GM19324 (cell line): ENCODE data around the gene TPO.

Experiments used
- ATAC-seq: cut with Tn5 transposase; IDR thresholded peaks from one replicate; pipeline ENCODE4 v1.9.1; 2021; ENCODE audit warnings: mild to moderate bottlenecking, moderate library complexity; ENCODE audit not compliant: unreplicated experiment, low FRiP score

Gene TPO

DNA sequence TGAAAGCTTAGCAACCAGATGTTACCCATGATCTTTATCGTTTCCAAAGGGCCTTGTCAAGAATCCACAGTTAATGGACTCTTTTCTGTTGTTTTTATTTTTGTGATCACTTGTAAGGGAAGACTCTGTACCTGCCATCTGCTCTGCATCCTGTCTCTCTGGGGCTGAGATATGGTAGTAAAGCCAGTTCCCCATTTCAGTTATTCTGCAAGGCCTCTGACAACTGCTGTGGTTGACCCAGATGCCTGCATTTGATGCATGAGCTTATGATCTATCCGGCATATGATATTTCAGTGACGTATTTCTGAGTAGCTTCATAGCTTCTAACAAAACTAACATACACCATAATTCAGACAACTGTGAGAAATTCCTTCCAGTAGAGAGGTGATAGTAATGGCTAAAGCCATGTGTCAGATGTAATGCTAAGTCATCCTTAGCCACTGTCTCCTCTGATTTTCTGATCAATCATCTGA is 105.1 kb downstream of the TPO start:
- ATAC-seq = no peak

DNA sequence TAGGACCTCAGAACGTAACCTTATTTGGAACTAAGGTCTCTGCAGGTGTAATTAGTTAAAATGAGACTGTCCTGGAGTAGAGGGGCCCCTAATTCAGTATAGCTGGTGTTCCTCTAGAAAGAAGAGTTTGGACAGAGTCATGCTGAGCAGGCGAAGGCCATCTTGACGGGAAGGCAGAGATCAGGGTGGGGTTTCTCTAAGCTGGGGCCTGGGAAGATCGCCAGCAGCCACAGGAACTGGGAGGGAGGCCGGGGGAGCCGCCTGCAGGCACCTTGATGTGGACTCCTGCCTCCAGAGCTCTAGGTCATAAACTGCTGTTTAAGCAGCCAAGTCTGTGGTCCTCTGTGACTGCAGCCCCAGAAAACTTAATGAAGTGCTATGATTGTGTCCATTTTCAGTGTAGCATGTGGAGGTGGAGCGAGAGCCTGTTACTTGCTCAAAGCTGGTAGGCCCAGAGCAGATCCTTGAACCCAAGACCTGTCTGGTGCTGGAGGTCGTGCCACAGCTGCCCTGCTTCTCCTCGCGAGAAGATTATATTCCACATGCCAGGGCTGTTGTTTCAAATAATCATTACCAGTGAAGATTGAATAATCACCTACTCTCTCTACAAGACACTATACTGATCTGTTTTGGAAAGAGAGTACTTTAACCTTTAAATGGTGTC is 105.7 kb downstream of the TPO start:
- no peak for ATAC-seq

DNA sequence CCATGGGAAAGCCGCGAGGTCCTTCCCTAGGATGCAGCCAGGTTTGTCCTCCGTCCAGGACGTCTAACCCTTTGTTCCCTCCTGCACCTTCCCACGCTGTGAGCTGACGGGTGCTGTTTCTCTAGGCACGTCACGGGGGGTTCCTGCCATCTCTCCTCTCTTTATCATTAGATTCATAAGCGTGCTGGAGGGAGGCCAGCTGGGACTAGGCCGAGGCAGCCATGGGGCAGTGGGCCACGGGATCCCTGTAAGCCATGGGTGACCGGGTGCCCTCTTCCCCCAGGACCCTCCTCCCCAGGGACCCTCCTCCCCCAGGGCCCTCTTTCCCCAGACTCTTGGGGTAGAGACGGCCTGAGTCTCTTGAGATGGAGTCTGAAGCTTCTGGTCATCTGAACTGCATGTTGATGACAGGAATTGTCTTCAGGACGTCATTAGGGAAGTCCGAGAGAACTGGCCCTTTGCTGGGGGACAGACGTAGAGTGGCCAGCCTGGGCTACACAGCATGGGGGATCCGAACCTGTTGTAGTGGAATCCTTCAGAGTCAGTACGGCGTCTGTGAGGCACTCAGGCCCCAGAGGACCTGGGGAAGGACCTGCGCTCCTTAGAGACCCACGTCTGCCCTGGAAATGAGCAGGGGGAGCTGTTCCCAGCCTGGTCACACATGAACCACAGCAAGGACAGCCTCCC is 108.1 kb downstream of the TPO start:
- no peak for ATAC-seq

DNA sequence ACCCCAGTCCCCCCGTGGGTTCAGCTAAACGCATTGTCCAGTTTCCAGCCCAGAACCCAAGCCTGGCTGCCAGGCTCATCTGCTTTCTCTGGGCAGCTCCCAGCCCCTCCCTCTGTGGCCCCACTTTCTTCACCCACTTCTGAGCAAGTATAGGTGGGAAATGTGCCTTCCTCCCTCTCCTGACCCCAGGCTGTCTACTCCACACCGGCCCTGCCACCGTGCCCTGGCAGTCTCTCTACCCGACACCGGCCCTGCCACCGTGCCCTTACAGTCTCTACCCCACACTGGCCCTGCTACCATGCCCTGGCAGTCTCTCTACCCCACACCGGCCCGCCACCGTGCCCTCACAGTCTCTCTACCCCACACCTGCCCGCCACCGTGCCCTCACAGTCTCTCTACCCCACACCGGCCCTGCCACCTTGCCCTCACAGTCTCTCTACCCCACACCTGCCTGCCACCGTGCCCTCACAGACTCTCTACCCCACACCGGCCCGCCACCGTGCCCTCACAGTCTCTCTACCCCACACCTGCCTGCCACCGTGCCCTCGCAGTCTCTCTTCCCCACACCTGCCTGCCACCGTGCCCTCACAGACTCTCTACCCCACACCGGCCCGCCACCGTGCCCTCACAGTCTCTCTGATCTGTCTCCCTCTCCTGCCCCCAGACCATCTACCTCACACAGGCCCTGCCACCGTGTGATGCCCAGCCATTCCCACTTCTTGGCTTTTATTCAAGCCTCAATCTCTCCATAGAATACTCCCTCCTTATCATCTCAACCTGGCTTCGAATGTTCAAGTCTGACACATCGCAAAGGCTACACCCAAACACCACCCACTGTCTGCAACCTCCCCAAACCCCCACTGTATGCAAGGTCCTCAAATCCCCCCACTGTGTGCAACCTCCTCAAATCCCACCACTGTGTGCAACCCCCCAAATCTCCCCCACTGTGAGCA is 108.9 kb downstream of the TPO start:
- no peak for ATAC-seq

DNA sequence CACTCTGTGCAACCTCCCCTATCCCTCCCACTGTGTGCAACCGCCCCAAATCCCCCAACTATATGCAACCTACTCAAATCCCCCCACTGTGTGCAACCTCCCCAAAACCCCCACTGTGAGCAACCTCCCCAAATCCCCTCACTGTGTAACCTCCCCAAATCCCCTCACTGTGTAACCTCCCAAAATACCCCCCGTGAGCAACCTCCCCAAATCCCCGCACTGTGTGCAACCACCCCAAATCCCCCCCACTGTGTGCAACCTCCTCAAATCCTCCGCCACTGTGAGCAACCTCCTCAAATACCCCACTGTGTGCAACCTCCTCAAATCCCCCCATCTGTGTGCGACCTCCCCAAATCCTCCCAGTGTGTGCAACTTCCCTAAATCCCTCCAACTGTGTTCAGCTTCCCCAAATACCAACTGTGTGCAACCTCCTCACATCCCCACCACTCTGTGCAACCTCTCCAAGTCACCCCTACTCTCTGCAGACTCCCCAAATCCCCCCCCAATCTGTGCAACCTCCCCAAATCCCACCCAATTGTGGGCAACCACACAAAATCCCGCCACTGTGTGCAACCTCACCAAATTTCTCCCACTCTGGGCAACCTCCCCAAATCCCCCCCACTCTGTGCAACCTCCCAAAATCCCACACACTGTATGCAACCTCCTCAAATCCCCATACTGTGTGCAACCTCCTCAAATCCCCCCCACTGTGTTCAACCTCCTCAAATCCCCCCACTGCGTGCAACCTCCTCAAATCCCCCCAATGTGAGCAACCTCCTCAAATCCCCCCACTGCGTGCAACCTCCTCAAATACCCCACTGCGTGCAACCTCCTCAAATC is 114.1 kb downstream of the TPO start:
- no peak for ATAC-seq

DNA sequence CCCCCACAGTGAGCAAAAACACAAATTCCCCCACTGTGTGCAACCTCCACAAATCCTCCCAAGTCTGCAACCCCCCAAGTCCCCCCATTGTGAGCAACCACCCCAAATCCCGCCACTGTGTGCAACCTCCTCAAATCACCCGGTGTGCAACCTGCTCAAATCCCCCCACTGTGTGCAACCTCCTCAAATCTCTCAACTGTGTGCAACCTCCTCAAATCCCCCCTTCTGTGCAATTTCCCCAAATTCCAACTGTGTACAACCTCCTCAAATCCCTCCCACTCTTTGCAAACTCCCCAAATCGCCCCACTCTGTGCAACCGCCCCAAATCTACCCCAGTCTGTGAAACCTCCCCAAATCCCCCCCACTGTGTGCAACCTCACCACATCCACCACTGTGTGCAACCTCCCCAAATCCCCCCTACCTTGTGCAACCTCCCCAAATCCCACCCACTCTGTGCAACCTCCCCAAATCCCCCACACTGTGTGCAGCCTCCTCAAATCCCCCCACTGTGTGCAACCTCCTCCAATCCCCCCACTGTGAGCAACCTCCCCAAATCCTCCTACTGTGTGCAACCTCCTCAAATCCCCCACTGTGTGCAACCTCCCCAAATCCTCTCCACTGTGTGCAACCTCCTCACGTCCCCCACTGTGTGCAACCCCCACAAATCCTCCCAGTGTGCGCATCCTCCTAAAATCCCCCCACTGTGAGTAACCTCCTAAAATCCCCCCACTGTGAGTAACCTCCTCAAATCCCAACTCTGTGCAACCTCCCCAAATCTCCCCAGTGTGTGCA is 115.2 kb downstream of the TPO start:
- ATAC-seq = no peak

DNA sequence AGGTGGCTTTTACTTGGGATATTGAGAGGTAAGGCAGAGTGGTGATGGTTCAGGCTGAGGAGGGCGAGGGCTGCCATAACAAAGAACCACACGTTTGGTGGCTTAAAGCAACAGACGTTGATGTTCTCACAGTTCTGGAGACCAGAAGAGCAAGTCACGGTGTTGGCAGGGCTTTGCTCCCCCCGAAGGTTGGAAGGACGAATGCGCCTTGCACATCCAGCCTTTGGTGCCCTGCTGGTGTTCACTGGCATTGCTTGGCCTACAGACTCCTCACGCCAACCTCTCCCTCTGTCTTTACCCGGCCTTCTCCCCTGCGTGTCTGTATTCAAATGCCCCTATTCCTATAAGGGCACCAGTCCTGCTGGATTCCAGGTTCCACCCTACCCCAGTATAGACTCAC is 125.4 kb downstream of the TPO start:
- no peak for ATAC-seq

DNA sequence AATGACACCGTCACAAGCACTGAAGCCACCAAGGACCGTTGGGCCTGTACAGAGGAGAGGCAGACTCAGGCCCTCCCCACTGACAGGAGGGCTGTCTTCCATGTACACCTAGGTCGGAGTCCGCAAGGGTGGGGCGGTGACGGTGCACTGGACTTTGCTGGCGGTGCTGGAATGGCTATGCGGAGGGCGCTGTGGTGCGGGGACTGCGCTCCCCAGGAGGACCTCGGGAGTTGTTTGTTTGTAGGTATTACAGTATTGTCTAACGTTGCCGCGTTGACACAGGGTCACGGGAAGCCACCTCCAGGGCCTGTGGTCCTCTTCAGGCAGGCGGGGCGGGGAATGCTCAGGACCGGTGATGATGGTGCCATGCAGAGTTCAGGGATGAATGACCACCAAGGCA is 126.2 kb downstream of the TPO start:
- ATAC-seq = no peak

DNA sequence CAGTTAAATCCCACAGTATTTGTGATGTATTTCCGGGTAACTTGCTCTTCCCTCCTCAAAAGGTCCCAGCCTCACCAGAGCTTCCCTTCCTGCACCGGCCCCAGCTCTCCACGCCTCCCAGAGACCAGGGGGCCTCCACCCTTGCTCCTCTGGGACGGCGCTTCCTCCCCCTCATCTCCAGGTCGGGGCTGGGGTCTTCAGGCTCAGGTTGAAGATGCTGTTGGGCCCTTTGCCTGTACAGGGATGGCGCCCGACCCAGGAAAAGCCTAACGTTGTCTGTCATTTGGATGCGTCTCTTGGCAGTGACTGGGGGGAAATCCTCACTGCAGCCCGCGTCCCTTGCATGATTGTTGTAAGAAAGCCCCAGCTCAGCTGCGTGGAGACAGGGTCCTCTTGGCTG is 126.7 kb downstream of the TPO start:
- no peak for ATAC-seq

DNA sequence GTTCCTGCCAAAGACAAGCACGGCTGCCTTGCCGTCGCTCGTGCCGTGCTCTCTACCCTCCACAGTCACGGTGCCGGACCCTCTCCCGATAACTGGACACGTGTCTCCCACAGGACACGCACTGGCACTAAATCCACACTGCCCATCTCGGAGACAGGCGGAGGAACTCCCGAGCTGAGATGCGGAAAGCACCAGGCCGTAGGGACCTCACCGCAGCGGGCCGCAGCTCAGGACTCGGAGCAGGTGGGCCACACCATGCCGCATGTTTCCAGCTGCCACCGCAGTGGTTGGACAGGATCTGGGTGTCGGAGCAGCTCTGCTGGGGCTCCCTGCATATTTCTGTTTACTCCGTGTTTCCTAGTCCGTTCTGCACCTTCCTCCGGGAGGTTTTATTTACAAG is 127.2 kb downstream of the TPO start:
- ATAC-seq = no peak

DNA sequence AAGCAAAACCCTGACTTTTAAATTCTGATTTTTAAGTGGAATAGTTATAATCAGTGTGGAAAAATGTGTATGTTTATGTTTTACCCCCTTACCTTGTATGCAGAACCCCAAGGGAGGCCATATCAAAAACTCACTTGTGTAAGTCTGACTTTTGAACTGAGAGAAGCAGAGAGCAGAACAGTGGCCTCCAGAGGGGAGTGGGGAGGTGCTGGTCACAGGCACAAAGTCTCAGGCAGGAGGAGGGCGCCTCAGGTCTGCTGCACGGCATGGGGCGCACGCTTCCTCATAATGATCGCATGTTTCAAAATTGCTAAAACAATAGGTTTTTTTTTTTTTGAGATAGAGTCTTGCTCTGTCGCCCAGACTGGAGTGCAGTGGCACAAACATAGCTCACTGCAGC is 127.8 kb downstream of the TPO start:
- ATAC-seq = no peak

DNA sequence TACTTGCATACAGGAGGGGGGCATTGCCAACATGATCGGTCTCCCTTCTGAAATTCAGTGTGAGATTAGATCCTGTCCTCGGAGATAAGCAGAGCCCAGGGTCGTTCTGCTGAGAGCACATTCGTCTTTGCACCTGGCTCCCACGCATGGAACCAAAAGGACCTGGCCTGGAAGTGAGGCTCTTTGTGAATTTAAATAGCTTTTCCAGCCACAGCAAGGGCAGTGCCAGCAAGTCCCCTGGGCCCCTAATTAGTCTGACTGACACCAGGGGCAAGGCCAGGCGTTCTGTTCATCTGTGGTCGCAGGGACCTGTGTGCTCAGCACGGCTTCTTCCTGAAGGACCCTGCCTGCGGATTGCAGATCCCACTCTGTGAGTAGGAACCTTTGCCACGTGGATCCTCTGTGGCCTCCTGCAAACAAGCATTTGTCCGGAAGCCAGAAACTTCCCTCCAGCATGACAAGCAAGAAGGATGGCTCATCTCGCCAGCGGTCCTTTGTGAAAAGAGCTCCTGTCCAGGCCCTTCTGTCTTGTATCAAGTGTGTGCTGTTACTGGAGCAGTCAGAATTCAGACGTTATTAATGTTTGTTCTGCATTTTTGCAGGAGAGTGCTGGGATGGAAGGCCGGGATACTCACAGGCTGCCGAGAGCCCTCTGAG is 128.7 kb downstream of the TPO start:
- ATAC-seq = no peak

DNA sequence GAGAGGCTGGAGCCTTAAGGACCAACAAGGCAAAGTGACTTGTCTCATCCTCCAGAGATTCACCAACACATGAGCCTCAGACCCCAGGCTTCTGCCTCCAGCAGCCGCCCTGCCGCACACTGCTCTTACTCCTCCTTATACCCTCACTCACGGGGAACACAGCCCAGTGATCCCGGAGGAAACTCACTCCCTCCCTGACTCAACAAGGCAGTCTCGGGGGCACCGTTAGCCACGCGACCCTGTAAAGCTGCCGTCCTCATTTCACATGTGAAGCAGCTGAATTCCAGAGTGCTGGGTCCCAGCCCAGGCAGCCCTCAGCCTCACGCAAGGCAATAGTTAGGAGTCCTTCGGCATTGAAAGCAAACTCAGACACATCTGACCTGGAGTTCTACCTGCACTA is 129.7 kb downstream of the TPO start:
- ATAC-seq = no peak

DNA sequence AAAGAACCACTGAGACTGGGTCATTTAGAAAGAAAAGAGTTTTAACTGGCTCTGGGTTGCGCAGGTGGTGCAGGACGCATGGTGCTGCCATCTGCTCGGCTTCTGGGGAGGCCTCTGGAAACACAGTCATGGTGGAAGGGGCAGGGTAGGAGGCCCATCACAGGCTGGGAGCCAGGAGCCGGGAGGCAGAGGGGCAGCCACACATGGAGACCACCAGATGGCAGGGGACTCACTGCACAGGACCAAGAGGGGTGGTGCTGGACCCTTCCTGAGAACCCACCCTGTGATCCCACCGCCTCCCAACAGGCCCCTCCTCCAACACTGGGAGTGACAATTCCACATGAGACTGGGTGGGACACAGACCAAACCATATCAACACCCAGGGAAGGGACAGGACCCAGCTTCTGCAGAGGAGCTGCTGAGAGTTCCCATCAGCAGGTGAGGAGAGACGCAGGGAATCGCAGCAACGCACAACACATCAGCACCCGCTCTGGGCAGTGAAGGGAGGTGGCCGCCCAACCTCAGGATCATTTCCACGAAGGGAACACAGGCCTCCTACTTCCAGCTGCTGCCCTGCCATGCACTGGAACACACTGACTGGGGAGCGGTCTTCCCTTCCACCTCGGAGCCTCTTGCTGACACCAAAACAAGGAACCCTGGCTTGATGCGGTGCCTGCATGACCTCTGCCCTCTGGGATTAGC is 130.7 kb downstream of the TPO start:
- ATAC-seq = no peak

DNA sequence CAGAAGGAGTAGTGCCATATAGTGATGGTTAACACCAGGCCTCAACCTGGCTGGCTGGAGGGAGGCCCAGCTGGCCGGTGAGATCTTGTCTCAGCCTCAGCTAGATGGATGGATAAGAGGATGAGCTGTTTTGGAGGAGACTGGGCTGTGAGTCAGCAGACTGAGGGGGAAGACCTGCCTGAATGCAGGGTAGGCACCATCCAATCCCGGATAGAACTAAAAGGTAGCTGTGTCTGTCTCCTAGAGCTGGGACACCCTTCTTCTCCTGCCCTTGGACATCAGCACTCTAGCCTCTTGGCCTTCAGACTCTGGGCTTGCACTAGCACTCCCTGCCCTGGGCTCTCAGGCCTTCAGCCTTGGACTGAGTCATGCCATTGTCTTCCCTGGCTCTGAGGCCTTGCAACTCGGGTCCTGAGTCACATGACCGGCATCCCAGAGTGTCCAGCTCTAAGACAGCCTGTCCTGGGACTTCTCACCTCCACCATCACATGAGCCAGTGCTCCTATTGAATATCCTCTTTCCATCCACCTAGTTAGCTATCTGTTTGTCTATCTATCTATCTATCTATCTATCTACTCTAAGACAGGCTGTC is 131.3 kb downstream of the TPO start:
- no peak for ATAC-seq

DNA sequence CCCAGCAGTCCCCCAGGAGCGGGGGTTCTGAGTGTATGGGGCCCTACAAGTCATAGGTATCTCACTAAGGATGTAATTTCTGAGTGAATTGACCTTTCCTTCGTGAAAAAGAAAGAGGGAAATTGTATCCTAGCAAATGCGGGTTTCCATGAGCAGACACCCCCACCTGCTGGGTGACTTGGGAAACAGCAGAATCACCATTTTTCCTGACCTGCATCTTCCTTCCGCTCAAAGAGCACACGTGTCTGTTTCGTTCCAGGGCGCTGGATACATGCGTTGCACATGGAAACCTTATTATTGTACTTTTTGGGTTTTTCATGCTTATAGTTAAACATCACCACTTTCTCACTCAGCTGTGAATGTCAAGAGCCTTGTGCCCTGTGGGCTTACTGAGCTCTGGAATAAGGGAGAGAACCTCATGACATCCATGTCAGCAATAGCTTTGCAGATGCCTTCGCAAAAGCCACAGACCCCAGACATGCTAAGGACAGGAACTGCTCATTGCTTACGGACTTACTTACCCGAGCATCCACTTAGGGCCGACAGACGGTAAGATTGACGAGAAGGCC is 132.8 kb downstream of the TPO start:
- ATAC-seq = no peak

DNA sequence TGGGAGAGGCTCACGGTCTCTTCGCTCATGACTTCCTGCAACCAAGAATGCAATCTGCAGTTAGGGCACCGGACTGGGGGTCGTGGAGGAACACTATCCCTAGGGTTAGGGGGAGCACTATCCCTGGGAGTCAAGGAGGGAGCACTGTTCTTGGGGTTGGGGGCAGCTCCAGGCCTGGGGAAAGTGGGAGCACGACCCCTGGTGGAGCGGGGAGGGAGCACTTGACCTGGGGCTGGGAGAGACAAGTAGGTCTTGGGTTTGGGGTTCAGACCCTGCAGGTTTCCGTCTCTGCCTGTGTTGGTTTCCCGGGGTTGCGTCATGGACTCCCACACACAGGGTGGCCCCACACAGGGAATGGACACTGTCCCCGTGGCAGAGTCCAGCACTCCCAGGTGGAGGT is 133.6 kb downstream of the TPO start:
- ATAC-seq = no peak
